Loucy (cell line): ENCODE results near the gene MAN1B1.

Experiments used
- CTCF ChIP-seq: fragments of 200-600 bp; sonication (generic); conservative IDR thresholded peaks from 2 replicates; pipeline ENCODE4 v1.5.1; 2014; ENCODE audit warnings: mild to moderate bottlenecking, antibody characterized with exemption, low read length
- EZH2phosphoT487 ChIP-seq: fragments of 200-600 bp; IDR thresholded peaks from 2 replicates; pipeline ENCODE4 v1.6.1; 2018; ENCODE audit warnings: antibody characterized with exemption, mild to moderate bottlenecking, moderate library complexity, borderline replicate concordance

DNA sequence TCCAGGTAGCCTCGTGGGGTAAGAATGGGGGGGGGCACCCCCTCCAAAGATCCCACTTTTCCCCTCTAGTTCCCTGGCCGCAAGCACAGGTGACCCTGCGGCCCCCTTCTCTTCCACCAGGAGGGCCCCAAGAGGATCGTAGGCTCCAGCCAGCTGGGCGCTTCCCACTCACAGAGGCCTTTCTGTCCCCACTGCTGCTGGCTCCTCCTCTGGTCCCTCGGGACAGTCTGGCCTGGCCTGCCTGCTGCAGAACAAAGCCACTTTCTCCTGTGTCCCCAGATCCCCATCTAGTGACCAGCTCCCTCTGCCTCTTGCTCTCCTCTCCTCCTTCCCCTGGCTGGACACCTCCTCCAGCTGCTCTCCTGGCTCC, 15.9 kb upstream of the MAN1B1 start:
- no peak for TF ChIP-seq CTCF
- TF ChIP-seq EZH2phosphoT487: no peak
